Measurements from ENCODE around the gene NUF2.
"Not testable (repeated sequence)": the region's sequence is repeated elsewhere in the genome, so short reads cannot be mapped to it uniquely, and the experiment has no call there.

NUF2 gene

GRCh38 chr1:163337631-163338030 lies 15.9 kb downstream of the NUF2 start:
- DNase-seq: no peak

GRCh38 chr1:163346326-163346870 lies 24.6 kb downstream of the NUF2 start:
- no peak for DNase-seq

- DNase-seq: no peak
Observed at GRCh38 chr1:163347106-163347505, 25.4 kb downstream of the NUF2 start.

- DNase-seq: no peak
Observed at GRCh38 chr1:163351912-163352311, 30.2 kb downstream of the NUF2 start.

GRCh38 chr1:163357378-163357777 lies 35.6 kb downstream of the NUF2 start:
- no peak for DNase-seq

GRCh38 chr1:163358172-163358571 lies 36.4 kb downstream of the NUF2 start:
- not testable (repeated sequence) for DNase-seq

GRCh38 chr1:163361123-163361934 lies 39.6 kb downstream of the NUF2 start:
- DNase-seq: no peak

GRCh38 chr1:163365186-163365585 lies 43.4 kb downstream of the NUF2 start:
- no peak for DNase-seq

- DNase-seq: no peak
Observed at GRCh38 chr1:163366555-163366954, 44.8 kb downstream of the NUF2 start.

- no peak for DNase-seq
Observed at GRCh38 chr1:163367721-163368120, 46.0 kb downstream of the NUF2 start.

- DNase-seq: no peak
Observed at GRCh38 chr1:163372576-163372975, 50.8 kb downstream of the NUF2 start.

GRCh38 chr1:163378554-163378953 lies 56.8 kb downstream of the NUF2 start:
- no peak for DNase-seq

GRCh38 chr1:163379801-163380200 lies 58.0 kb downstream of the NUF2 start:
- no peak for DNase-seq

GRCh38 chr1:163381487-163382184 lies 59.9 kb downstream of the NUF2 start:
- DNase-seq: no peak

- no peak for DNase-seq
Observed at GRCh38 chr1:163382395-163382794, 60.6 kb downstream of the NUF2 start.

GRCh38 chr1:163387146-163387545 lies 65.4 kb downstream of the NUF2 start:
- no peak for DNase-seq

GRCh38 chr1:163388970-163389369 lies 67.2 kb downstream of the NUF2 start:
- no peak for DNase-seq

- no peak for DNase-seq
Observed at GRCh38 chr1:163395790-163396189, 74.0 kb downstream of the NUF2 start.

GRCh38 chr1:163397451-163398200 lies 75.9 kb downstream of the NUF2 start:
- no peak for DNase-seq

- DNase-seq: no peak
Observed at GRCh38 chr1:163399001-163399400, 77.2 kb downstream of the NUF2 start.

GRCh38 chr1:163399976-163400601 lies 78.3 kb downstream of the NUF2 start:
- no peak for DNase-seq

GRCh38 chr1:163401211-163401610 lies 79.5 kb downstream of the NUF2 start:
- no peak for DNase-seq

Data from 8988T (cell line).